ENCODE data around the gene KIF26A.
"Not testable (repeated sequence)": the region's sequence is repeated elsewhere in the genome, so short reads cannot be mapped to it uniquely, and the experiment has no call there.

Gene KIF26A

DNA sequence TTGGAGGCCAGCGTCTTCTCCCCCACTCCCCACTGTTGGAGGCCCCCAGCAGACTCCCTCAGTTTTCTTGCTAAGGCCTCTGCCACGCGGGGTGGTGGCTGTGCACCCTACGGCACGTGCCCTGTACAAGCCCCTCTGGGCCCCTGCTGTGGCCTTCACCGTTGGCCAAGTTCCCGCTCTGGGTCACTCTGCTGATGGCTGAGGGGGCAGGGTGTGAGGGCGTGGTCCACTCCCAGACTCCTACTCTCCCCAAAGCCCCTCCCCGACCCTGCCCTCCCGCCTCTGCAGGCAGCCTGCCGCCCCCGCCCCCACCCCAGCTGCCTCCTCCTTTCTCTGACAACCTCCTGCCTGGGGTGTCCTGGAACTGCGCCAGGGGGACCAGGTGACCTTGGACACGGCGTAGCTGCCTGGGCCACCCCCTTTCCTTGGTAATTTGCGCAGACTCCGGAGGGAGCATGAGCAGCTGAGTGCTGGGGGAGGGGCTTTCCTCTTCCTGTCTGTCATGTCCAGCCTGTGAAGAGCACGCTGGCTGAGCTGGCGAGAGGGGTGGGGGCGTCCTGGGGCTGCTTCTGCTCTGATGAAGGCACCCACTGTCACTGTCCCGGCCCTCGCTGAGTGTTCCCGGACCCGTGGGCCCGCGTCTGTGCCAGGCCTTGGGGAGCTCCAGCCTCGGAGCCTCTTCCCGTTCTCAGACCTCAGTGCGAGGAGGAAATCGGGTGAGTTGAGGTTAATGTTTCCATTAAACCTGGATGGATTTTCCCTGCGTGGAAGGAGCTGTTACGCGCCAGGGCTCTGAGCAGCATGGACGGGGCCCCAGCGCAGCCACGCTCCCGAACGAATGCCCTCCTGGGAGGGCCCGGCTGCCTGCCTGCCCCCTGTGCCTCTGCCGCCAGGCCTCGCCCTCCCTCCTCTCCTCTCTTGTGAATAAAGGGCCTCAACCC, 85.0 kb downstream of the KIF26A start:
- H3K4me3 ChIP-seq (ENCODE audit: low read depth, low read length): peak overlapping the region; percentile 45
- TF ChIP-seq, protein P1, sequence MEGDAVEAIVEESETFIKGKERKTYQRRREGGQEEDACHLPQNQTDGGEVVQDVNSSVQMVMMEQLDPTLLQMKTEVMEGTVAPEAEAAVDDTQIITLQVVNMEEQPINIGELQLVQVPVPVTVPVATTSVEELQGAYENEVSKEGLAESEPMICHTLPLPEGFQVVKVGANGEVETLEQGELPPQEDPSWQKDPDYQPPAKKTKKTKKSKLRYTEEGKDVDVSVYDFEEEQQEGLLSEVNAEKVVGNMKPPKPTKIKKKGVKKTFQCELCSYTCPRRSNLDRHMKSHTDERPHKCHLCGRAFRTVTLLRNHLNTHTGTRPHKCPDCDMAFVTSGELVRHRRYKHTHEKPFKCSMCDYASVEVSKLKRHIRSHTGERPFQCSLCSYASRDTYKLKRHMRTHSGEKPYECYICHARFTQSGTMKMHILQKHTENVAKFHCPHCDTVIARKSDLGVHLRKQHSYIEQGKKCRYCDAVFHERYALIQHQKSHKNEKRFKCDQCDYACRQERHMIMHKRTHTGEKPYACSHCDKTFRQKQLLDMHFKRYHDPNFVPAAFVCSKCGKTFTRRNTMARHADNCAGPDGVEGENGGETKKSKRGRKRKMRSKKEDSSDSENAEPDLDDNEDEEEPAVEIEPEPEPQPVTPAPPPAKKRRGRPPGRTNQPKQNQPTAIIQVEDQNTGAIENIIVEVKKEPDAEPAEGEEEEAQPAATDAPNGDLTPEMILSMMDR (conservative IDR thresholded peaks at IDR 0.05; ENCODE audit: low read depth, low read length): no peak
- DNase-seq (ENCODE audit: low read depth): peak; percentile 50

DNA sequence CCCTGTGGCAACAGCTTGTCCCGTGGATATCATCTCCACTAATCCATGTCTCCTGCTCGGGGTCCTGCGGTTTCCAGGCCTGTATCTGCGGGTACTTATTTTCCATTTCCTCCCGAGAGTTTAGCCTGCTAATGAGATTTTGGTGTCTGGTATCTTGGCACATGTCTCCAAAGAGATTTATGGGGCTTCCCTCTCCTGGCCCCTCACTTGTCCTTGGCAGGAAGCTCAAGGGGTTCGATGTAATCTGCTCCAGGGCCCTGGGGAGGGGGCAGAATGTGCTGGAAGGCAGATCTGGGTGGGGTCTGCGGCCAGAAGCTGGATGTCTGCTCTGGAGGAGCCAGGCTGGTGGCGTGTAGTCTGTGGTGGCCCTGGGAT, 85.7 kb downstream of the KIF26A start:
- no peak for DNase-seq (ENCODE audit: low read depth)
- TF ChIP-seq, protein P1 (conservative IDR thresholded peaks at IDR 0.05; ENCODE audit: low read depth, low read length): no peak
- no peak overlapping the region for H3K4me3 ChIP-seq (ENCODE audit: low read depth, low read length)

- TF ChIP-seq, protein P1 (conservative IDR thresholded peaks at IDR 0.05; ENCODE audit: low read depth, low read length): peak; percentile 56
- no peak overlapping the region for H3K4me3 ChIP-seq (ENCODE audit: low read depth, low read length)
- DNase-seq (ENCODE audit: low read depth): peak; percentile 13
Measured at GRCh38 chr14:104224506-104225277, 86.3 kb downstream of the KIF26A start.

- H3K4me3 ChIP-seq (ENCODE audit: low read depth, low read length); DNase-seq (ENCODE audit: low read depth): not testable (repeated sequence)
Measured at GRCh38 chr14:104225278-104226190, 87.1 kb downstream of the KIF26A start.

DNA sequence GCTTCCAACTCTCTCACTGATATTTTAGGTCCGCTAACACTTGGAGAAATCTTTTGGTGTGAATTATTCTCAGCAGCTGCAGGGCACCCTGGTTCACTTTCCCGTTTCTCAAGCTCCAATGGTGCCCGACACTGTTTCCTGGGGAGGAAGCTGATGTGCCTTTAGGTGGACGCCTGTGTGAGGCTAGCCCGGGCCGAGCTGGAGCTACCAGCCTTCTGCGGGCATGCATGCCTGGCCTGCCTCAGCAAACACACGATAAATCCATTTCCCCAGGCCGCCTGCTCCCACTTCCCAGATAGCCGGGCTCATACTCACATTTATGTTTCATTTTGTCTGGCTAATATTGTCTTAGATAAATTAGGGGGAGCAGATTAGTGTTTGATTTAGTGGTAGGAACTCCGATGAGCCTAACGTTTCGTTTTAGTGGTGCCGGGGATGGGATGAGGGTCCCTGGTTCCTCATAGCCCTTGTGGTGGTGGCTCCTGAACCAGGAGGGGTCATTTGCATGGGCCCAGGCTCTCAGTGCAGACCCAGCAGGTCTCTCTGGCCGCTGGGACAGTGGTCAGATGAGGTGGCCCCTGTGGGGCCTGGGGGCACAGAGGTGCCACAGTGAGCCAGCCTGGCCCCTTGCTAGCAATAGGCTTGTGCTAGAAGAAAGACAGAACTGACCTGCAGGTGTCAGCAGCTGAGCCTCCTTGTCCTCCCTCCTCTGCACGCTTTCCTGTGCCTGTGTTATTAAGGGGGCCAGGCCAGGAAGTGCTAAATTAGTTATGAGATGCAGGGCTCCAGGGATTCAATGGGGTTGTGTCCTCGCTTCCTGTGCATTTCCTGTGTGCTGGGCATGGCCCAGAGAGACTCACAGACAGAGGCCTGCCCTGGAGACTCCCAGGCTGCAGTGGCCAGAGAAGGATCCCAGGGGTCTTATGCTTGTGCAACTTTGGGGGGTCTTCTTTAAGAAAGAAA, 88.3 kb downstream of the KIF26A start:
- TF ChIP-seq, protein P1 (conservative IDR thresholded peaks at IDR 0.05; ENCODE audit: low read depth, low read length): no peak
- DNase-seq (ENCODE audit: low read depth): no peak

DNA sequence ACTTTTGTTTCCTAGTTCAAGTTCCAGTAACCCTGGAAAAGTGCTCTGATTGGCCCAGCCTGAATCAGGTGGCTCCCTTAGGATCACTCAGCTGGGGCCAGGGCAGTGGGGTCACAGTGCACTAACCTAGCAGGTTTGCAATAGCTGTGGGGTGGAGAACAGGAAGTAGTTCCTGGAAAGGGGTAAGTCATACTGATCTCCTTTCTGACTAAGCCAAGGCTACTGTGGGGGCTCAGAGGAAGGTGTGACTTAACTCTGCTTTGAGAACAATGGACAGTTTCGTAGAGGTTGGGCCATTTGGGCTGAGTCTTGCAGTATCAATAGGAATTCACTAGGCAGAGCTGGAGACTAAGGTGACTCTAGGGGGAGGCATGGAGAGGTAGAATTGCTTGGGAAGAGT, 89.4 kb downstream of the KIF26A start:
- no peak for DNase-seq (ENCODE audit: low read depth)
- TF ChIP-seq, protein P1 (conservative IDR thresholded peaks at IDR 0.05; ENCODE audit: low read depth, low read length): no peak
- no peak overlapping the region for H3K4me3 ChIP-seq (ENCODE audit: low read depth, low read length)

More for the DNA sequence above, 88.3 kb downstream of the KIF26A start:
- H3K4me3 ChIP-seq (ENCODE audit: low read depth, low read length): no peak overlapping the region

Data from choroid plexus epithelial cell (primary cell).